ENCODE measurements around the gene PPP1R13B.
A peak's percentile ranks its signal among the peaks of the same experiment; 100 is the strongest.

PPP1R13B gene

DNA sequence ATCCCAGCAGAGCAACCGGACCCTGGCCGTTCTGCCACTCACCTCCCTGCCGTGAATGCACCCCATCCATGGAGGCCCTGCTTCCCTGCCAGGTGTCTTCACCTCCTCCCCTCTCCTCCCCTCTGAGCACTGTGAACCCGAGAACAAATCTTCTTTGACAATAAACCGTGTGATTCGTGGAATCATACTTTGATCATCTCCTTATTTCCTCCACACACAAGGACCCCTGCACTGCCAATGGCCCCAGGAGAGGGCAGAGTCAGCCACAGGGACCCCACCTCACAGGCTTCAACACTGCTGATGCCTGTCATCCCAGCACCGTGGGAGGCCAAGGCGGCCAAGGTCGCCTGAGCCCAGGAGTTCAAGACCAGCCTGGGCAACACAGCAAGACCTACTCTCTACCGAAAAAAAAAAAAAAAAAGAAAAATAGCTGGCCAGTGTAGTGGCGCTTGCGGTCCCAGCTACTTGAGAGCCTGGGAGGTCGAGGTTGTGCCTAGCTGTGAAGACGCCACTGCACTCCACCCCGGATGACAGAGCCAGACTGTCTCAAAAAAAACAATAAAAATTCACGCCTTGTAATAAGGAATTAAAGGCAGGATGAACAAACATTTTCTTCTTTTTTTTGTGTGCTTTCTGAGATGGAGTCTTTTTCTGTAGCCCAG lies 133.2 kb downstream of the PPP1R13B start:
- H3K27ac ChIP-seq (ENCODE audit: low read depth in 2 of 2, low read length in 2 of 2), result no peak overlapping the region
- peak overlapping the region; percentile 6 to 65 for H3K9ac ChIP-seq (ENCODE audit: low read depth in 1 of 2, low read length in 2 of 2)
- H3K9me3 ChIP-seq (ENCODE audit: control insufficient read depth in 2 of 2, low read length in 2 of 2), result no peaks in the 10 kb centered on the region
- peaks cover 0 to 3% of the 10 kb centered on the region in 2 donors for H3K36me3 ChIP-seq (ENCODE audit: control insufficient read depth in 2 of 2, insufficient read depth in 2 of 2, low read length in 2 of 2)
- peaks cover 43 to 50% of the 10 kb centered on the region in 2 donors for H3K4me1 ChIP-seq (ENCODE audit: control insufficient read depth in 2 of 2, insufficient read depth in 2 of 2, low read length in 2 of 2)
- no peaks in the 10 kb centered on the region for H3K27me3 ChIP-seq (ENCODE audit: control insufficient read depth in 2 of 2, insufficient read depth in 2 of 2, low read length in 2 of 2)
- H3K4me3 ChIP-seq (ENCODE audit: low read length in 2 of 2), result peak overlapping the region; percentile 61 to 69

- Histone ChIP-seq H3K4me3 (ENCODE audit: low read length in 2 of 2) (no peak overlapping the region), H3K27me3 (ENCODE audit: control insufficient read depth in 2 of 2, insufficient read depth in 2 of 2, low read length in 2 of 2) (no peaks in the 10 kb centered on the region), H3K9ac (ENCODE audit: low read depth in 1 of 2, low read length in 2 of 2) (peak overlapping the region in 1 of 2 donors; percentile 2), H3K36me3 (ENCODE audit: control insufficient read depth in 2 of 2, insufficient read depth in 2 of 2, low read length in 2 of 2) (peaks cover 0 to 3% of the 10 kb centered on the region in 2 donors), H3K27ac (ENCODE audit: low read depth in 2 of 2, low read length in 2 of 2) (peak overlapping the region in 1 of 2 donors; percentile 90), H3K9me3 (ENCODE audit: control insufficient read depth in 2 of 2, low read length in 2 of 2) (no peaks in the 10 kb centered on the region), H3K4me1 (ENCODE audit: control insufficient read depth in 2 of 2, insufficient read depth in 2 of 2, low read length in 2 of 2) (peaks cover 41 to 50% of the 10 kb centered on the region in 2 donors)
These were observed 133.9 kb downstream of the PPP1R13B start for GRCh38 chr14:103713304-103714062.

DNA sequence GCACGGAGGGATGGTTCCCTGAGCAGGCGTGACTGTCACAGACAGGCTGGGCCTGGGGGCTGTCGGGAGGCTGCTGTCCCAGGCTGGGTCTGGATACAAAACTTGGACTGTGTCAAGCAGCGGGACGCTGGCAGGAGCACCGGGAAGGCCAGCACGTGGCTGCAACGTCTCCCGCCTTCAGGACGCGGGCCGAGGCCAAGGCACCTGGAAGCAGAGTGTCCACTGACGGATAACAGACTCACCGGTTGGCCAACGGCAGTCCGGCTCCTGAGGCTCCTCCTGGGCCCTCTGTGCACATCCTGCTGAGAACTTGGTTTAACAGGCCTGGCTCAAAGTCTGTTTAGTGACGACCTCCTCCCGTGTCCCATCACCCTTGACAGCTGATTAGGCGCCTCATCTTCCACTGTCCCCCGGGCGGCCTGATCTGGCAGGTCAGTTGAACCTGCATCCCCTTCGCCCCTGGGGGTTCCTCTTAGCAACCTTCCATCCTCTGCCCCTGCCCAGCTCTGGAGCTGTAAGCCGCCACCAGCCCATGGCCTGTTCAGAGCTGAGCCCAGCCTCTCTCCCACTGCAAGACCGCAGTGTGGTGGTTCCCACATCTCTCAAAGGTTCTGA lies 134.6 kb downstream of the PPP1R13B start:
- no peaks in the 10 kb centered on the region for H3K9me3 ChIP-seq (ENCODE audit: control insufficient read depth in 2 of 2, low read length in 2 of 2)
- peaks cover 2 to 3% of the 10 kb centered on the region in 2 donors for H3K36me3 ChIP-seq (ENCODE audit: control insufficient read depth in 2 of 2, insufficient read depth in 2 of 2, low read length in 2 of 2)
- peaks cover 41 to 50% of the 10 kb centered on the region in 2 donors for H3K4me1 ChIP-seq (ENCODE audit: control insufficient read depth in 2 of 2, insufficient read depth in 2 of 2, low read length in 2 of 2)
- peak overlapping the region; percentile 86 to 90 for H3K27ac ChIP-seq (ENCODE audit: low read depth in 2 of 2, low read length in 2 of 2)
- H3K4me3 ChIP-seq (ENCODE audit: low read length in 2 of 2), result peak overlapping the region; percentile 20 to 32
- peak overlapping the region; percentile 56 to 69 for H3K9ac ChIP-seq (ENCODE audit: low read depth in 1 of 2, low read length in 2 of 2)
- no peaks in the 10 kb centered on the region for H3K27me3 ChIP-seq (ENCODE audit: control insufficient read depth in 2 of 2, insufficient read depth in 2 of 2, low read length in 2 of 2)

GRCh38 chr14:103711516-103712431 lies 135.6 kb downstream of the PPP1R13B start:
- Histone ChIP-seq H3K9ac (ENCODE audit: low read depth in 1 of 2, low read length in 2 of 2) (peak overlapping the region; percentile 56 to 69), H3K27me3 (ENCODE audit: control insufficient read depth in 2 of 2, insufficient read depth in 2 of 2, low read length in 2 of 2) (no peaks in the 10 kb centered on the region), H3K4me1 (ENCODE audit: control insufficient read depth in 2 of 2, insufficient read depth in 2 of 2, low read length in 2 of 2) (peaks cover 38 to 43% of the 10 kb centered on the region in 2 donors), H3K9me3 (ENCODE audit: control insufficient read depth in 2 of 2, low read length in 2 of 2) (no peaks in the 10 kb centered on the region), H3K27ac (ENCODE audit: low read depth in 2 of 2, low read length in 2 of 2) (peak overlapping the region; percentile 86 to 90), H3K36me3 (ENCODE audit: control insufficient read depth in 2 of 2, insufficient read depth in 2 of 2, low read length in 2 of 2) (peaks cover 3 to 6% of the 10 kb centered on the region in 2 donors), H3K4me3 (ENCODE audit: low read length in 2 of 2) (peak overlapping the region in 1 of 2 donors; percentile 32)

GRCh38 chr14:103710771-103711377 lies 136.5 kb downstream of the PPP1R13B start:
- Histone ChIP-seq H3K4me3 (ENCODE audit: low read length in 2 of 2) (no peak overlapping the region), H3K36me3 (ENCODE audit: control insufficient read depth in 2 of 2, insufficient read depth in 2 of 2, low read length in 2 of 2) (peaks cover 5 to 6% of the 10 kb centered on the region in 2 donors), H3K9me3 (ENCODE audit: control insufficient read depth in 2 of 2, low read length in 2 of 2) (no peaks in the 10 kb centered on the region), H3K9ac (ENCODE audit: low read depth in 1 of 2, low read length in 2 of 2) (peak overlapping the region in 1 of 2 donors; percentile 69), H3K27me3 (ENCODE audit: control insufficient read depth in 2 of 2, insufficient read depth in 2 of 2, low read length in 2 of 2) (no peaks in the 10 kb centered on the region), H3K4me1 (ENCODE audit: control insufficient read depth in 2 of 2, insufficient read depth in 2 of 2, low read length in 2 of 2) (peaks cover 35 to 41% of the 10 kb centered on the region in 2 donors), H3K27ac (ENCODE audit: low read depth in 2 of 2, low read length in 2 of 2) (peak overlapping the region; percentile 86 to 90)

GRCh38 chr14:103709814-103710213 lies 137.6 kb downstream of the PPP1R13B start:
- no peak overlapping the region for H3K4me3 ChIP-seq (ENCODE audit: low read length in 2 of 2)
- H3K27me3 ChIP-seq (ENCODE audit: control insufficient read depth in 2 of 2, insufficient read depth in 2 of 2, low read length in 2 of 2), result no peaks in the 10 kb centered on the region
- no peak overlapping the region for H3K9ac ChIP-seq (ENCODE audit: low read depth in 1 of 2, low read length in 2 of 2)
- peaks cover 8 to 11% of the 10 kb centered on the region in 2 donors for H3K36me3 ChIP-seq (ENCODE audit: control insufficient read depth in 2 of 2, insufficient read depth in 2 of 2, low read length in 2 of 2)
- peaks cover 33 to 41% of the 10 kb centered on the region in 2 donors for H3K4me1 ChIP-seq (ENCODE audit: control insufficient read depth in 2 of 2, insufficient read depth in 2 of 2, low read length in 2 of 2)
- H3K27ac ChIP-seq (ENCODE audit: low read depth in 2 of 2, low read length in 2 of 2), result peak overlapping the region; percentile 86 to 90
- no peaks in the 10 kb centered on the region for H3K9me3 ChIP-seq (ENCODE audit: control insufficient read depth in 2 of 2, low read length in 2 of 2)

- Histone ChIP-seq H3K9ac (ENCODE audit: low read depth in 1 of 2, low read length in 2 of 2) (no peak overlapping the region), H3K27me3 (ENCODE audit: control insufficient read depth in 2 of 2, insufficient read depth in 2 of 2, low read length in 2 of 2) (no peaks in the 10 kb centered on the region), H3K4me1 (ENCODE audit: control insufficient read depth in 2 of 2, insufficient read depth in 2 of 2, low read length in 2 of 2) (peaks cover 27 to 38% of the 10 kb centered on the region in 2 donors), H3K36me3 (ENCODE audit: control insufficient read depth in 2 of 2, insufficient read depth in 2 of 2, low read length in 2 of 2) (peaks cover 13 to 15% of the 10 kb centered on the region in 2 donors), H3K27ac (ENCODE audit: low read depth in 2 of 2, low read length in 2 of 2) (no peak overlapping the region), H3K4me3 (ENCODE audit: low read length in 2 of 2) (no peak overlapping the region), H3K9me3 (ENCODE audit: control insufficient read depth in 2 of 2, low read length in 2 of 2) (no peaks in the 10 kb centered on the region)
These were observed 138.6 kb downstream of the PPP1R13B start for GRCh38 chr14:103708750-103709187.

- Histone ChIP-seq H3K27ac (ENCODE audit: low read depth in 2 of 2, low read length in 2 of 2) (no peak overlapping the region), H3K27me3 (ENCODE audit: control insufficient read depth in 2 of 2, insufficient read depth in 2 of 2, low read length in 2 of 2) (no peaks in the 10 kb centered on the region), H3K9ac (ENCODE audit: low read depth in 1 of 2, low read length in 2 of 2) (no peak overlapping the region), H3K4me1 (ENCODE audit: control insufficient read depth in 2 of 2, insufficient read depth in 2 of 2, low read length in 2 of 2) (peaks cover 22 to 26% of the 10 kb centered on the region in 2 donors), H3K9me3 (ENCODE audit: control insufficient read depth in 2 of 2, low read length in 2 of 2) (no peaks in the 10 kb centered on the region), H3K36me3 (ENCODE audit: control insufficient read depth in 2 of 2, insufficient read depth in 2 of 2, low read length in 2 of 2) (peaks cover 22 to 24% of the 10 kb centered on the region in 2 donors), H3K4me3 (ENCODE audit: low read length in 2 of 2) (no peak overlapping the region)
These were observed 139.8 kb downstream of the PPP1R13B start for GRCh38 chr14:103707329-103708263.
